Measurements from ENCODE around the gene ARL6IP4.

Gene ARL6IP4

DNA sequence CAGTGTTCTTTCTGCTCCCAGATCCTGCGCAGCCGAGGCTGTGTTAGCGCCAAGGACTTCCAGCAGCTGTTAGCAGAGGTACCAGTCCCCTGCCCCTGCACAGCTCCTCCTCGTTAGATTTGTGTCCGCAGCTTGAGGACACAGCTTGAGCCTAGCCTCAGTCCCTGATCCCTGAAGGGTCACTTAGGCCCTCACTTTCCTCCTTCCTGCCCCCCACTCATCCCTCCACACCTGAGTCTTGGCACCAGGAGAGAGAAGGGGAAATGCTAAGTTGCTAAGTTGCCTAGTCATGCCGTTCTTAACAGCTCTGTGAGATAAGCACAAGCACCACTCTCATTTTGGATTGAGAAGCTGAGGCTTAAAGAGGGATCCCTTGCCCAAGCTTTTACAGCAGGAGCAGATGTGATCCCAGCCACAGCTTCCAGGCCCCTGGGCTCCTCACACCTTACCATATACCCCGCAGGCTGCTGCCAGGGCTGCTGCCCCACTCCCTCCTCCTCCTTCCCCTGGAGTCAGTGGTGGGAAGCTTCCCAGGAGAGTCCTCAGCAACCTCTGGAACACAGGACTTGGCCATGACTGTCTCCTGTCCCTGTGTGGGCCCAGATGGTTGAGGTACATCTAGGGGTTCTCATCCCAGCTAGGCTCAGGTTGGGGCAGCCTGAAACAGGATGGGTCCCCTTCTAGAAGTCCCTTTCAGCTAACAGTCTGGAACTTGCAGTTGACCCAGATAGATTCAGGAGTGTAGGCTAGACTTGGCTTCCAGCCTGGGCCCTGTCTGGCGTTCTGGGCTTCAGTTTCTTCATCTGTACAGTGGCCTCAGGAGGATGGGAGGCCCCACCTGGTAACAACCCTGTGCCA is 4.5 kb upstream of the ARL6IP4 start:
- peak overlapping the region; percentile 99 for H3K27ac ChIP-seq
- TF ChIP-seq, protein P1, sequence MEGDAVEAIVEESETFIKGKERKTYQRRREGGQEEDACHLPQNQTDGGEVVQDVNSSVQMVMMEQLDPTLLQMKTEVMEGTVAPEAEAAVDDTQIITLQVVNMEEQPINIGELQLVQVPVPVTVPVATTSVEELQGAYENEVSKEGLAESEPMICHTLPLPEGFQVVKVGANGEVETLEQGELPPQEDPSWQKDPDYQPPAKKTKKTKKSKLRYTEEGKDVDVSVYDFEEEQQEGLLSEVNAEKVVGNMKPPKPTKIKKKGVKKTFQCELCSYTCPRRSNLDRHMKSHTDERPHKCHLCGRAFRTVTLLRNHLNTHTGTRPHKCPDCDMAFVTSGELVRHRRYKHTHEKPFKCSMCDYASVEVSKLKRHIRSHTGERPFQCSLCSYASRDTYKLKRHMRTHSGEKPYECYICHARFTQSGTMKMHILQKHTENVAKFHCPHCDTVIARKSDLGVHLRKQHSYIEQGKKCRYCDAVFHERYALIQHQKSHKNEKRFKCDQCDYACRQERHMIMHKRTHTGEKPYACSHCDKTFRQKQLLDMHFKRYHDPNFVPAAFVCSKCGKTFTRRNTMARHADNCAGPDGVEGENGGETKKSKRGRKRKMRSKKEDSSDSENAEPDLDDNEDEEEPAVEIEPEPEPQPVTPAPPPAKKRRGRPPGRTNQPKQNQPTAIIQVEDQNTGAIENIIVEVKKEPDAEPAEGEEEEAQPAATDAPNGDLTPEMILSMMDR (conservative IDR thresholded peaks at IDR 0.05), result no peak

DNA sequence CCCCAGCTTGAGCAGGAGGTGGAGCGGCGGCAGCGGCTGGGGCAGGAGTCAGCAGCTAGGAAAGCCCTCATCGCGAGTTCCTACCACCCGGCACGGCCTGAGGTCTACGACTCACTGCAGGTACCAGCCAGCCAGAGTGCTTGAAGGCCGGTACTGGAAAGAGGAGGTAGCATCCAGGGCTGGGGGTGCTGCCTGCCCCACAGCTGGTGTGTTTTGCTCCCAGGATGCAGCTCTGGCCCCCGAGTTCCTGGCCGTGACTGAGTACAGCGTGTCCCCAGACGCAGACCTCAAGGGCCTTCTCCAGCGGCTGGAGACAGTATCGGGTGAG is 3.9 kb upstream of the ARL6IP4 start:
- peak overlapping the region; percentile 99; the same call in 1 of the 2 replicates for H3K27ac ChIP-seq
- TF ChIP-seq, protein P1 (conservative IDR thresholded peaks at IDR 0.05), result no peak

DNA sequence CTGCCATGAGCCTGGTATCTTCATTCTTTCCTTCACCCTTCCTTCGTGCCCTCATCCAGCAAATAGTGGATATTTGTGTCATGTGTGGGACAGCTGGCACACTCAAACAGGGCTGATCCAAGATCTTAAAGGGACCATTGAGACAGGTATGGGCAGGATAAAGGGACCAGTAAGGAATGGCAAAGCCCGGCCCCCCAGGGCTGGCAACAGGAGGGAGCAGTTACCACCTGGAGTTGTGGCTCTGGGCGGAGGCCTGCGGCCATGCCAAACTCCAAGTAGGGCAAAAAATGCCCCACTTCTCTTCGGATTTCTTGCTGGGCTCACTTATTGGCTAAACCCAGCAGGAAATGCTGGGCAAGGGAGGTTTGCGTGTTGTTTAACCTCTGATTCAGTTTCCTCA is 3.3 kb upstream of the ARL6IP4 start:
- TF ChIP-seq, protein P1 (conservative IDR thresholded peaks at IDR 0.05), result no peak
- H3K27ac ChIP-seq, result no peak overlapping the region

DNA sequence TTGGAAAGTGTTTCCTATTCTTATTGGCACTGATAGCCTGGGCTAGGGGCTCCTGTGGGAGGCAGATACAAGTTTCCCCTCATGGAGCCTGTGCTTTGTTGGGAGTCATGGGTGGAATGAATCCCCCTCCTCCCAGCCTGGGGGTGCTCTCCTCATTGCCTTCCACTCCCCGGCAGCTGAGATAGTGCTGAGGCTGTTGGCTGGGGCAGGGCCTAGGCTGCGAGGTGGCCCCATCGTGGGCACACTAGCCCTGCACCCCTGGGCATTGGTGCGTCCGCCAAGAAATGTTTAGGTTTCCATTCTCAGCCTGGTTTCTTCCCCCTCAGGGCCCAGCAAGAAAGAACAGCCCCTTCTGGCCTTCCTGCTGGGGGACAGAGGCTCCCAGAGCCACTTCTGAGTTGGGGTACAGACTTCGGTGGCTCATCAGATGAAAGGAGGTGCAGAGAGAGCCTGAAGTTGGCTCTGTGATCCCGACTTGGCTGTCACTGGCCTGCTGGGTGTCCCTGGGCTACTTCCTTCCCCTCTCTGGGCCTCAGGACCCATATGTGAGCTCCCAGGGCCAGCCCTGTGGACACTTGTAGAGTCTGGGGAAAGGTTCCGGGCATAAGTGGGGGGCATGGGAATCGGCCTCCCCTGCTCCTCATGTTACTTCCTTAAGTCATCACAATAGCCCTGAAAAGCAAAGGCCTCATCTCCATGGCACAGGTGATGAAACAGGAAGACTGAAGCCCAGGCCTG is 2.7 kb upstream of the ARL6IP4 start:
- TF ChIP-seq, protein P1 (conservative IDR thresholded peaks at IDR 0.05), result no peak
- H3K27ac ChIP-seq, result no peak overlapping the region

DNA sequence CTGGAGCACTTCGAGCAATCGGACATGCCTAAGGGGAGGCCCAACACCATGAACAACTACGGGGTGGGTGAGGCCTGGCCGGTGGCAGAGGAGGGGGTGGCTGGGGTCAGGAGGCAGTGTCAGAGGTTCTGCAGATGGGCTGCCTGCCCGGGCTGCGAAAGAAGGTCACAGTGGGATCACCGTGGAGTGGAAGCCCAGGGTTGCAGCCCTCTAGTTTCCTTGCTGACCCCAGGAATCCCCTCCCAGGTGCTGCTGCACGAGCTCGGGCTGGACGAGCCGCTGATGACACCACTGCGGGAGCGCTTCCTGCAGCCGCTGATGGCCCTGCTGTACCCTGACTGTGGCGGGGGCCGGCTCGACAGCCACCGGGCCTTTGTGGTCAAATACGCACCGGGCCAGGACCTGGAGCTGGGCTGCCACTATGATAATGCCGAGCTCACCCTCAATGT is 1.9 kb upstream of the ARL6IP4 start:
- TF ChIP-seq, protein P1 (conservative IDR thresholded peaks at IDR 0.05), result no peak

DNA sequence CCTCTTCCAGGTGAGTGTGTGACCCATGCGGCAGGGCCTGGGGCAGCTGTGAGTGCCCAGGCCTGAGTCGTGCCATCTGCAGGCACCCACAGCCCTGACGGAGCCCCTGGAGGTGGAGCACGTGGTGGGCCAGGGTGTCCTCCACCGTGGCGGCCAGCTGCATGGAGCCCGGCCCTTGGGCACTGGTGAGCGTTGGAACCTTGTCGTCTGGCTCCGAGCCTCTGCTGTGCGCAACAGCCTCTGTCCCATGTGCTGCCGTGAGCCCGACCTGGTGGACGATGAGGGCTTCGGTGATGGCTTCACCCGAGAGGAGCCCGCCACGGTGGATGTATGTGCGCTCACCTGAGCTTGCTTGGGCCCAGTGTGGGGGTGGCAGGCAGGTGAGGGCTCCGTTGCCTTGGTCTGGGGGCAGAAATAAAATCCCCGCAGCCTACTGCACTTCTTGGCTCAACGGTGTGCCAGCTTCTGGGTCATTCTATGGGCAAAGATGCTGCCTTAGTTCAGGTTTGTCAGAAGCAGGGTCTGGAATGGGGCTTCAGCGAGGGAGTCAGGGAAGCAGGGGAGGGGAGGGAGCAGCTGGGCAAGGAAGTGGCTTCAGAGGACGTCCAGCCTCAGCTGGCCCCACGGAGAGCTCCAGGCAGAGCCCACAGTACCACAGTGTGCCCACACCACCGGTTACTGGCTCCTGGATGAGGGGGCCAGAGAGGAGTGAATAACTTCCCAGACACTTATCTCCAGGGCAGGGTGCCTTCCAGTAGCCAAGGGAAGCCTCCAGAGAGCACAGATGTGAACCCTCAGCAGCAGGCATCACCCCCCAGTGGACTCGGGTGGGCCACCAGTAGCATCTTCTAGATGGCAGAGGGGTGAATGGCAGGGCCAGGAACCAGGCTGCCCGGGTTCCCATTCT is 1.2 kb upstream of the ARL6IP4 start:
- TF ChIP-seq, protein P1 (conservative IDR thresholded peaks at IDR 0.05), result no peak
- peak overlapping the region; percentile 88; the same call in 1 of the 2 replicates for H3K27ac ChIP-seq

More for the DNA sequence above, 1.9 kb upstream of the ARL6IP4 start:
- no peak overlapping the region for H3K27ac ChIP-seq

DNA sequence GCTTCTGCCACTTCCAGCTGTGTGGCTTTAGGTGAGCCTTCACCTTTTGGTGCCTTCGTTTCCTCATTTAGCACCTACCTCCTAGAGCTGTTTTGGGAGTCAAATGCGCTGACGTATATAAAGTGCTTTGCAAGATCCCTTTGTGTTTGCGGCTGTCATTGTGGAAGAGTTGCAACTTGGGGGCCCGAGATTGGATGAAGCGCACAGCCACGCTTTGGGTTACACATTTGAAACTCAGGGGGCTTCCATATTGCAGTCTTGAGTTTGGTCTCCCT is 636 bp upstream of the ARL6IP4 start:
- TF ChIP-seq, protein P1 (conservative IDR thresholded peaks at IDR 0.05), result no peak
- H3K27ac ChIP-seq, result peak overlapping the region; percentile 88
